Hematopoietic multipotent progenitor cell treated with erythropoietin and hydrocortisone succinate and interleukin-3 and kit ligand, for 17 days (in vitro differentiated cells): ENCODE results near the gene TMEM94.
"Not testable (repeated sequence)": the region's sequence is repeated elsewhere in the genome, so short reads cannot be mapped to it uniquely, and the experiment has no call there.

Experiments
- DNase-seq: peaks from one replicate; pipeline ENCODE4 v3.0.0-alpha.2; 2015; ENCODE audit warnings: low spot score

TMEM94 gene

GRCh38 chr17:75476752-75477489, 20.5 kb downstream of the TMEM94 start:
- DNase-seq = no peak

- DNase-seq = not testable (repeated sequence)
Measured at GRCh38 chr17:75477490-75477862, 21.0 kb downstream of the TMEM94 start.

- DNase-seq = no peak
Measured at GRCh38 chr17:75478508-75478907, 22.1 kb downstream of the TMEM94 start.

- DNase-seq = no peak
Measured at GRCh38 chr17:75480281-75480680, 23.8 kb downstream of the TMEM94 start.

- no peak for DNase-seq
Measured at GRCh38 chr17:75481194-75482068, 25.0 kb downstream of the TMEM94 start.

- no peak for DNase-seq
Measured at GRCh38 chr17:75482098-75482942, 25.9 kb downstream of the TMEM94 start.

GRCh38 chr17:75485688-75486087, 29.3 kb downstream of the TMEM94 start:
- no peak for DNase-seq

- no peak for DNase-seq
Measured at GRCh38 chr17:75486151-75486550, 29.7 kb downstream of the TMEM94 start.

- DNase-seq = no peak
Measured at GRCh38 chr17:75486951-75487350, 30.5 kb downstream of the TMEM94 start.

- DNase-seq = no peak
Measured at GRCh38 chr17:75487351-75488070, 31.1 kb downstream of the TMEM94 start.

- no peak for DNase-seq
Measured at GRCh38 chr17:75488693-75489510, 32.5 kb downstream of the TMEM94 start.

GRCh38 chr17:75489511-75489955, 33.1 kb downstream of the TMEM94 start:
- no peak for DNase-seq

- no peak for DNase-seq
Measured at GRCh38 chr17:75490173-75490743, 33.8 kb downstream of the TMEM94 start.

- DNase-seq = no peak
Measured at GRCh38 chr17:75490953-75491649, 34.7 kb downstream of the TMEM94 start.

- no peak for DNase-seq
Measured at GRCh38 chr17:75491680-75492079, 35.2 kb downstream of the TMEM94 start.

- DNase-seq = no peak
Measured at GRCh38 chr17:75492555-75493168, 36.2 kb downstream of the TMEM94 start.

GRCh38 chr17:75493476-75494129, 37.2 kb downstream of the TMEM94 start:
- DNase-seq = no peak

GRCh38 chr17:75494326-75494877, 38.0 kb downstream of the TMEM94 start:
- no peak for DNase-seq
